Pancreas (tissue), 10 donors: ENCODE results near the gene ACSL3. TPM values are rescaled to one million over a fixed set of nuclear protein-coding genes. Genes with fewer than 3 reads are reported as not detected.

Experiments used
- ATAC-seq, 4 donors: fragments of 200-7000 bp; cut with Tn5 transposase; one replicate each; pipeline versions ENCODE4 v1.8.0 to v1.9.1; 2020; ENCODE audit warnings: mild to moderate bottlenecking in 4 of 4, moderate library complexity in 4 of 4
- DNase-seq, 6 donors: peaks; one replicate each; pipeline ENCODE4 v3.0.0-alpha.2; 2020
- FAIRE-seq: peaks from 2 replicates; lab custom pipeline; 2012; peaks lifted over from hg19 to GRCh38; lab: Jason Lieb, UNC
- H3K27ac ChIP-seq, 4 donors: fragments of 200-600 bp; sonication (generic); 1 replicate in 3 of 4; 2 replicates in 1 of 4; pipeline versions ENCODE4 v1.5.0 to v1.8.0; 2020
- H3K27me3 ChIP-seq, 4 donors: fragments of 200-600 bp; one replicate each; pipeline ENCODE4 v1.8.0; 2021
- H3K36me3 ChIP-seq, 3 donors: fragments of 200-600 bp; sonication (generic) in 1 of 3; one replicate each; pipeline versions ENCODE4 v1.5.0 to v1.8.0; 2020 to 2021
- H3K4me1 ChIP-seq, 3 donors: fragments of 200-600 bp; one replicate each; pipeline ENCODE4 v1.8.0; 2021
- H3K4me3 ChIP-seq, 4 donors: fragments of 200-600 bp; sonication (generic) in 2 of 4; one replicate each; pipeline versions ENCODE4 v1.5.0 to v1.8.0; 2020 to 2021
- H3K9me3 ChIP-seq, 4 donors: fragments of 200-600 bp; one replicate each; pipeline ENCODE4 v1.8.0; 2021
- CTCF ChIP-seq, 4 donors: fragments of 200-600 bp; sonication (generic) in 3 of 4; IDR thresholded peaks; one replicate each; pipeline versions ENCODE4 v1.5.0 to v1.8.0; 2021; ENCODE audit warnings: antibody characterized with exemption in 4 of 4
- WGBS, 2 donors: extraction: QIAGEN DNeasy Blood & Tissue Kit; methylation state at CpG; one replicate each; pipeline ENCODE4 v1.1.7; 2013; 5-methylcytosine and 5-hydroxymethylcytosine counted together
- intact Hi-C, 3 donors: fragments of 100-400 bp; cut with DNase I; formaldehyde crosslinking; loops; one replicate each; pipeline versions ENCODE4 v1.11.1 to v1.14.2; 2022
- polyA plus RNA-seq, 2 donors: library from polyadenylated mRNA; stranded (reverse); fragments of 200-250 nt; gene quantifications; one replicate each; pipeline ENCODE4 v1.2.3, GENCODE V29; 2013
- total RNA-seq, 6 donors: library from RNA; stranded (reverse); fragmentation: NEBNext Ultra II Directional in 4 of 6; extraction: Animal tissue kit (Norgen Biotek cat#: 25700) in 4 of 6; gene quantifications; one replicate each; pipeline versions ENCODE4 v1.2.1 to v1.2.4, GENCODE V29; 2021 to 2023
- donor health status: healthy with polysubstance abuse.
- donor health status: DM: no; HTN: no; CAD: no; lungs with moderate emphysema.
- donor health status: DM: no; HTN: no; CAD: no.
- donor health status: control.
- donor health status: control.
- donor health status: Bipolar disorder and iron deficiency.
- donor health status: DM: yes; HTN: yes; CAD: no.
- donor health status: DM: no; HTN: no; CAD: no.
- donor health status: DM: no; HTN: no; CAD: no.
- donor health status: DM: yes; HTN: yes; CAD: no.

Gene ACSL3
- total and polyA plus RNA-seq, 8 donors: 4.7 to 32.0 (median 15.9) TPM

- peaks cover 4 to 15% (median 5%) of the 10 kb centered on the region in 3 donors for H3K4me1 ChIP-seq
- DNase-seq (no peak), FAIRE-seq (no peak), ATAC-seq (no peak)
- no peaks in the 10 kb centered on the region for H3K36me3 ChIP-seq
- intact Hi-C loops: no loop called here
- H3K27ac ChIP-seq: no peak overlapping the region
- H3K4me3 ChIP-seq: no peak overlapping the region
- no peaks in the 10 kb centered on the region for H3K9me3 ChIP-seq
- TF ChIP-seq CTCF (IDR thresholded peaks at IDR 0.05): no peak
- 70 to 76% methylated on average over 3 of the region's 3 CpGs for whole genome bisulfite sequencing, 2 donors
- H3K27me3 ChIP-seq: no peaks in the 10 kb centered on the region
Observed at GRCh38 chr2:222875482-222875881, 14.6 kb downstream of the ACSL3 start.

- DNase-seq (no peak), ATAC-seq (no peak), FAIRE-seq (no peak)
- no peak overlapping the region for H3K4me3 ChIP-seq
- H3K36me3 ChIP-seq: no peaks in the 10 kb centered on the region
- H3K27ac ChIP-seq: no peak overlapping the region
- intact Hi-C loops: no loop called here
- H3K27me3 ChIP-seq: no peaks in the 10 kb centered on the region
- peaks cover 4 to 15% (median 5%) of the 10 kb centered on the region in 3 donors for H3K4me1 ChIP-seq
- no peak for TF ChIP-seq CTCF (IDR thresholded peaks at IDR 0.05)
- H3K9me3 ChIP-seq: no peaks in the 10 kb centered on the region
Observed at GRCh38 chr2:222876947-222877346, 16.1 kb downstream of the ACSL3 start.

DNA sequence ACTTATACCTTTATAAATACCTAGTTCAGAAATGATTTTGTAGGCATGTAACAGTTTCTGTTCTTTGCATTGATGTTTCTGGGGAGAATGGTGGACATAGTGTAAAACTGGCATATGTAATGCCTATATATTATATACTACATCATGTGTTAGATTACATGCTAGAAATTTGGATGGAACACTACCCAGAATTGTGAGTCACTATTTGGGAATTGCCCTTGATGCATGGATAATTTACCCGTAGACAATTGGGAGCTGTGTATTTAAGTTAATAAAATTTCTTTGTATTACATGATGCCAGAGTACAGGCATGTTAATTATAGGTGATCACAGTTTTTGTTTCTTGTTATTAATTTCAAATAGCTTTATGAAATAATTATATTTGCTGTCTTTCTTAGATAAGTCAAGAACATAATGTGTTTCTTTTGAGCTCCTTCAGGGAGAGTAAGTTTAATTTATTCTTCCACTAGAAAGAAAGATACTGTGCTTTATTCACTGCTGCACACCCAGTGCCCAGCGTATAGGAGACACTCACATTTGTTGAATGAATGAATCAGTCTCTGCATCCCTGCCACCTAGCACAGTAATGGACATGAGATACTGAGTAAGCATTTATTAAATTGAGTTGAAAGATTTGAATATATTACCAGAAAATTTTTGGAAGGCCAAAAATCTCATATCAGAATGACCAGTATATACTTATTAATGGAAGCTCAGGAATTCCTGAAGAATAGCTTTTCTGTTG lies 16.9 kb downstream of the ACSL3 start:
- Histone ChIP-seq H3K27me3 (no peaks in the 10 kb centered on the region), H3K27ac (no peak overlapping the region), H3K9me3 (no peaks in the 10 kb centered on the region), H3K4me1 (peaks cover 4 to 15% (median 5%) of the 10 kb centered on the region in 3 donors), H3K4me3 (no peak overlapping the region), H3K36me3 (no peaks in the 10 kb centered on the region)
- peak in 1 of 4 donors; percentile 7 for ATAC-seq
- no peak for FAIRE-seq
- no peak for TF ChIP-seq CTCF (IDR thresholded peaks at IDR 0.05)
- intact Hi-C loops: no loop called here
- WGBS, 2 donors: 86 to 93% methylated on average over 2 of the region's 2 CpGs
- DNase-seq: no peak

DNA sequence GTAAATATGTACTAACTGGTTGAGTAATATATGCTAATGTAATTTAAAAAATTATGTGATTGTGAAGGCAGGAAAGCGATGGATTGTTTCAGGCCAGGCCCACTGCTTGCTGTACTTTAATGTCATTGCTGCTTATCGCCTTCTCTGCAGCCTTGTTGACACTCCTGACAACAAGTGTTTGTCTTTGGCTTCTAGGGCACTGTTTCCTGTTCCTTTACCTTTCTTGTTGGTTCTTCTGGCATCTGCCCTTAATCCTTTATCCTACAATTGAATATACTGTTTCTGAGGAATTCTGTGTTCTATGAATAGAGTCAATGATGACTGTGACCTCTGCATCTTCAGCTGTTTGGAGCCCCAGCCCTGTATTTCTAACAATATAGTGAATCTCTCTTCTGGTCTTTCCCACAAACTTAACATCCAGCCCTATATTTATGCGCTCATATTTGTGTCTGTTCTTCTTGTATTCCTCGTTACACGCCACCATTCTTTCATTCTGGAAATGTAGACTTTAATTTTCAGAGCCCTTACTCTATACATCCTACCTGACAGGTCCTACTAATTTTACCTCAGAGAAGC lies 17.6 kb downstream of the ACSL3 start:
- H3K9me3 ChIP-seq: no peaks in the 10 kb centered on the region
- TF ChIP-seq CTCF (IDR thresholded peaks at IDR 0.05): no peak
- intact Hi-C loops: no loop called here
- peak in 1 of 6 donors; percentile 14 for DNase-seq
- WGBS, 2 donors: 55 to 59% methylated on average over 5 of the region's 5 CpGs
- ATAC-seq: peak; percentile 79 to 92 (median 84)
- H3K27ac ChIP-seq: no peak overlapping the region
- no peaks in the 10 kb centered on the region for H3K36me3 ChIP-seq
- no peaks in the 10 kb centered on the region for H3K27me3 ChIP-seq
- H3K4me1 ChIP-seq: peaks cover 4 to 15% (median 5%) of the 10 kb centered on the region in 3 donors
- no peak for FAIRE-seq
- H3K4me3 ChIP-seq: no peak overlapping the region
